Lower leg skin (tissue), 3 donors: ENCODE results near the gene ABAT.
"Not testable (repeated sequence)": the region's sequence is repeated elsewhere in the genome, so short reads cannot be mapped to it uniquely, and the experiment has no call there.

Experiments used
- POLR2A ChIP-seq, 2 donors: fragments of 450-650 bp; IDR thresholded peaks; one replicate each; pipeline ENCODE4 v1.6.1; 2016 to 2017; ENCODE audit warnings: antibody characterized with exemption in 2 of 2, mild to moderate bottlenecking in 1 of 2, moderate library complexity in 1 of 2
- TF ChIP-seq, protein P1 (sequence below), 3 donors: fragments of 450-650 bp; IDR thresholded peaks; one replicate each; pipeline ENCODE4 v1.5.1; 2016; ENCODE audit warnings: antibody characterized with exemption in 3 of 3, mild to moderate bottlenecking in 3 of 3, moderate library complexity in 2 of 3

DNA sequence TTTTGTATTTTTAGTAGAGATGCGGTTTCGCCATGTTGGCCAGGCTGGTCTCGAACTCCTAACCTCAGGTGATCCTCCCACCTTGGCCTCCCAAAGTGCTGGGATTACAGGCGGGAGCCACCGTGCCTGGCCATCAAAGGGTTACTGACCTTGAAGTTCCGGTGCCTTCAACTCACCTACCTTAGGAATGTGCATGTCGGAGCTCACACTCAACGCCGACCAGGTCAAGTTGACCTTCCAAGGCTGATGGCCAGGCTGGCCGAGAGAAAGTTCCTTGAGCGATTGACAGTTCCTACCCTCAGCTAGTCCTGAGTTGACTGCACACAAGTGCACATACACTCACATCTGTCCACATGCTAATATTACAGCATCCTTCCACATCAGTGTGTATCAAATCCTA lies 111.9 kb downstream of the ABAT start:
- TF ChIP-seq, protein P1, sequence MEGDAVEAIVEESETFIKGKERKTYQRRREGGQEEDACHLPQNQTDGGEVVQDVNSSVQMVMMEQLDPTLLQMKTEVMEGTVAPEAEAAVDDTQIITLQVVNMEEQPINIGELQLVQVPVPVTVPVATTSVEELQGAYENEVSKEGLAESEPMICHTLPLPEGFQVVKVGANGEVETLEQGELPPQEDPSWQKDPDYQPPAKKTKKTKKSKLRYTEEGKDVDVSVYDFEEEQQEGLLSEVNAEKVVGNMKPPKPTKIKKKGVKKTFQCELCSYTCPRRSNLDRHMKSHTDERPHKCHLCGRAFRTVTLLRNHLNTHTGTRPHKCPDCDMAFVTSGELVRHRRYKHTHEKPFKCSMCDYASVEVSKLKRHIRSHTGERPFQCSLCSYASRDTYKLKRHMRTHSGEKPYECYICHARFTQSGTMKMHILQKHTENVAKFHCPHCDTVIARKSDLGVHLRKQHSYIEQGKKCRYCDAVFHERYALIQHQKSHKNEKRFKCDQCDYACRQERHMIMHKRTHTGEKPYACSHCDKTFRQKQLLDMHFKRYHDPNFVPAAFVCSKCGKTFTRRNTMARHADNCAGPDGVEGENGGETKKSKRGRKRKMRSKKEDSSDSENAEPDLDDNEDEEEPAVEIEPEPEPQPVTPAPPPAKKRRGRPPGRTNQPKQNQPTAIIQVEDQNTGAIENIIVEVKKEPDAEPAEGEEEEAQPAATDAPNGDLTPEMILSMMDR (IDR thresholded peaks at IDR 0.05): not testable (repeated sequence)
- not testable (repeated sequence) for TF ChIP-seq POLR2A (IDR thresholded peaks at IDR 0.05)
